Measurements from ENCODE around the gene CYP2U1.
"Not testable (repeated sequence)": the region's sequence is repeated elsewhere in the genome, so short reads cannot be mapped to it uniquely, and the experiment has no call there.

Gene CYP2U1

GRCh38 chr4:107950746-107951540 is 19.6 kb downstream of the CYP2U1 start:
- WGBS, 2 experiments = 60 to 90% methylated on average over 1 of the region's 2 CpGs
- Histone ChIP-seq H3K9me3 (ENCODE audit: control insufficient read depth, low read length) (no peaks in the 10 kb centered on the region), H3K4me3 (ENCODE audit: insufficient read depth, low read depth, low read length) (no peak overlapping the region), H3K27ac (ENCODE audit: insufficient read depth, low read depth, low read length, poor library complexity, severe bottlenecking) (no peak overlapping the region), H3K27me3 (ENCODE audit: control insufficient read depth, insufficient read depth, low read length, poor library complexity, severe bottlenecking) (no peaks in the 10 kb centered on the region), H3K4me1 (ENCODE audit: control insufficient read depth, insufficient read depth, low read length) (no peaks in the 10 kb centered on the region), H3K36me3 (ENCODE audit: control insufficient read depth, insufficient read depth, low read length) (peaks cover 10% of the 10 kb centered on the region)

GRCh38 chr4:107951551-107951950 is 20.2 kb downstream of the CYP2U1 start:
- Histone ChIP-seq H3K4me3 (ENCODE audit: insufficient read depth, low read depth, low read length) (no peak overlapping the region), H3K9me3 (ENCODE audit: control insufficient read depth, low read length) (no peaks in the 10 kb centered on the region), H3K27ac (ENCODE audit: insufficient read depth, low read depth, low read length, poor library complexity, severe bottlenecking) (no peak overlapping the region)

GRCh38 chr4:107956011-107956410 is 24.7 kb downstream of the CYP2U1 start:
- WGBS, 2 experiments = 83% methylated on average over 1 of the region's 1 CpG; no CpG with 5 or more reads in 1 of the 2 experiments
- Histone ChIP-seq H3K27me3 (ENCODE audit: control insufficient read depth, insufficient read depth, low read length, poor library complexity, severe bottlenecking) (no peaks in the 10 kb centered on the region), H3K27ac (ENCODE audit: insufficient read depth, low read depth, low read length, poor library complexity, severe bottlenecking) (no peak overlapping the region), H3K4me1 (ENCODE audit: control insufficient read depth, insufficient read depth, low read length) (no peaks in the 10 kb centered on the region), H3K9me3 (ENCODE audit: control insufficient read depth, low read length) (no peaks in the 10 kb centered on the region), H3K4me3 (ENCODE audit: insufficient read depth, low read depth, low read length) (no peak overlapping the region), H3K36me3 (ENCODE audit: control insufficient read depth, insufficient read depth, low read length) (no peaks in the 10 kb centered on the region)

More at GRCh38 chr4:107951551-107951950, 20.2 kb downstream of the CYP2U1 start:
- Histone ChIP-seq H3K27me3 (ENCODE audit: control insufficient read depth, insufficient read depth, low read length, poor library complexity, severe bottlenecking) (no peaks in the 10 kb centered on the region), H3K4me1 (ENCODE audit: control insufficient read depth, insufficient read depth, low read length) (no peaks in the 10 kb centered on the region), H3K36me3 (ENCODE audit: control insufficient read depth, insufficient read depth, low read length) (peaks cover 10% of the 10 kb centered on the region)

- H3K4me1 ChIP-seq (ENCODE audit: control insufficient read depth, insufficient read depth, low read length) = no peaks in the 10 kb centered on the region
- no peaks in the 10 kb centered on the region for H3K9me3 ChIP-seq (ENCODE audit: control insufficient read depth, low read length)
- H3K27me3 ChIP-seq (ENCODE audit: control insufficient read depth, insufficient read depth, low read length, poor library complexity, severe bottlenecking) = no peaks in the 10 kb centered on the region
- 78 to 80% methylated on average over 4 of the region's 4 CpGs for WGBS, 2 experiments
- no peak overlapping the region for H3K4me3 ChIP-seq (ENCODE audit: insufficient read depth, low read depth, low read length)
- no peak overlapping the region for H3K27ac ChIP-seq (ENCODE audit: insufficient read depth, low read depth, low read length, poor library complexity, severe bottlenecking)
- H3K36me3 ChIP-seq (ENCODE audit: control insufficient read depth, insufficient read depth, low read length) = no peaks in the 10 kb centered on the region
These were observed 35.6 kb downstream of the CYP2U1 start for GRCh38 chr4:107966903-107967302.

GRCh38 chr4:107967519-107967918 is 36.2 kb downstream of the CYP2U1 start:
- H3K4me1 ChIP-seq (ENCODE audit: control insufficient read depth, insufficient read depth, low read length); H3K9me3 ChIP-seq (ENCODE audit: control insufficient read depth, low read length); H3K36me3 ChIP-seq (ENCODE audit: control insufficient read depth, insufficient read depth, low read length); H3K4me3 ChIP-seq (ENCODE audit: insufficient read depth, low read depth, low read length); H3K27me3 ChIP-seq (ENCODE audit: control insufficient read depth, insufficient read depth, low read length, poor library complexity, severe bottlenecking); H3K27ac ChIP-seq (ENCODE audit: insufficient read depth, low read depth, low read length, poor library complexity, severe bottlenecking): not testable (repeated sequence)

- H3K27ac ChIP-seq (ENCODE audit: insufficient read depth, low read depth, low read length, poor library complexity, severe bottlenecking); H3K9me3 ChIP-seq (ENCODE audit: control insufficient read depth, low read length); H3K36me3 ChIP-seq (ENCODE audit: control insufficient read depth, insufficient read depth, low read length); H3K4me3 ChIP-seq (ENCODE audit: insufficient read depth, low read depth, low read length); H3K27me3 ChIP-seq (ENCODE audit: control insufficient read depth, insufficient read depth, low read length, poor library complexity, severe bottlenecking); H3K4me1 ChIP-seq (ENCODE audit: control insufficient read depth, insufficient read depth, low read length): not testable (repeated sequence)
- WGBS, 2 experiments = 88 to 96% methylated on average over 1 of the region's 1 CpG
These were observed 36.6 kb downstream of the CYP2U1 start for GRCh38 chr4:107967921-107968320.

GRCh38 chr4:107970063-107970798 is 38.9 kb downstream of the CYP2U1 start:
- WGBS, 2 experiments = 90 to 91% methylated on average over 12 of the region's 12 CpGs
- H3K36me3 ChIP-seq (ENCODE audit: control insufficient read depth, insufficient read depth, low read length) = no peaks in the 10 kb centered on the region
- H3K9me3 ChIP-seq (ENCODE audit: control insufficient read depth, low read length) = no peaks in the 10 kb centered on the region
- H3K4me1 ChIP-seq (ENCODE audit: control insufficient read depth, insufficient read depth, low read length) = no peaks in the 10 kb centered on the region
- no peak overlapping the region for H3K27ac ChIP-seq (ENCODE audit: insufficient read depth, low read depth, low read length, poor library complexity, severe bottlenecking)
- H3K4me3 ChIP-seq (ENCODE audit: insufficient read depth, low read depth, low read length) = no peak overlapping the region
- no peaks in the 10 kb centered on the region for H3K27me3 ChIP-seq (ENCODE audit: control insufficient read depth, insufficient read depth, low read length, poor library complexity, severe bottlenecking)

- Histone ChIP-seq H3K27ac (ENCODE audit: insufficient read depth, low read depth, low read length, poor library complexity, severe bottlenecking) (no peak overlapping the region), H3K36me3 (ENCODE audit: control insufficient read depth, insufficient read depth, low read length) (no peaks in the 10 kb centered on the region), H3K4me3 (ENCODE audit: insufficient read depth, low read depth, low read length) (no peak overlapping the region), H3K4me1 (ENCODE audit: control insufficient read depth, insufficient read depth, low read length) (no peaks in the 10 kb centered on the region), H3K9me3 (ENCODE audit: control insufficient read depth, low read length) (no peaks in the 10 kb centered on the region), H3K27me3 (ENCODE audit: control insufficient read depth, insufficient read depth, low read length, poor library complexity, severe bottlenecking) (no peaks in the 10 kb centered on the region)
These were observed 41.3 kb downstream of the CYP2U1 start for GRCh38 chr4:107972605-107973004.

- 86 to 89% methylated on average over 3 of the region's 3 CpGs for WGBS, 2 experiments
- no peaks in the 10 kb centered on the region for H3K9me3 ChIP-seq (ENCODE audit: control insufficient read depth, low read length)
These were observed 43.2 kb downstream of the CYP2U1 start for GRCh38 chr4:107974523-107974922.

GRCh38 chr4:107977482-107977881 is 46.1 kb downstream of the CYP2U1 start:
- Histone ChIP-seq H3K36me3 (ENCODE audit: control insufficient read depth, insufficient read depth, low read length) (no peaks in the 10 kb centered on the region), H3K9me3 (ENCODE audit: control insufficient read depth, low read length) (no peaks in the 10 kb centered on the region), H3K27ac (ENCODE audit: insufficient read depth, low read depth, low read length, poor library complexity, severe bottlenecking) (no peak overlapping the region), H3K4me3 (ENCODE audit: insufficient read depth, low read depth, low read length) (no peak overlapping the region), H3K27me3 (ENCODE audit: control insufficient read depth, insufficient read depth, low read length, poor library complexity, severe bottlenecking) (no peaks in the 10 kb centered on the region), H3K4me1 (ENCODE audit: control insufficient read depth, insufficient read depth, low read length) (no peaks in the 10 kb centered on the region)
- 96 to 97% methylated on average over 4 of the region's 4 CpGs for WGBS, 2 experiments

More at GRCh38 chr4:107974523-107974922, 43.2 kb downstream of the CYP2U1 start:
- H3K4me1 ChIP-seq (ENCODE audit: control insufficient read depth, insufficient read depth, low read length) = no peaks in the 10 kb centered on the region
- no peak overlapping the region for H3K27ac ChIP-seq (ENCODE audit: insufficient read depth, low read depth, low read length, poor library complexity, severe bottlenecking)
- H3K36me3 ChIP-seq (ENCODE audit: control insufficient read depth, insufficient read depth, low read length) = no peaks in the 10 kb centered on the region
- H3K4me3 ChIP-seq (ENCODE audit: insufficient read depth, low read depth, low read length) = no peak overlapping the region
- no peaks in the 10 kb centered on the region for H3K27me3 ChIP-seq (ENCODE audit: control insufficient read depth, insufficient read depth, low read length, poor library complexity, severe bottlenecking)
